Gastroesophageal sphincter (tissue), 4 donors: ENCODE results near the gene SMC4. TPM values are rescaled to one million over a fixed set of nuclear protein-coding genes. Genes with fewer than 3 reads are reported as not detected.
A peak's percentile ranks its signal among the peaks of the same experiment; 100 is the strongest.

Experiments used
- ATAC-seq: fragments of 150-250 bp; one replicate; pipeline ENCODE4 v1.9.1; 2016; ENCODE audit warnings: mild to moderate bottlenecking, moderate library complexity
- H3K27ac ChIP-seq, 4 donors: fragments of 200-600 bp; sonication (generic) in 3 of 4; 1 replicate in 3 of 4; 2 replicates in 1 of 4; pipeline ENCODE4 v1.5.1; 2016 to 2019
- H3K27me3 ChIP-seq: fragments of 200-600 bp; sonication (generic); one replicate; pipeline ENCODE4 v1.5.1; 2019
- H3K36me3 ChIP-seq, 2 donors: fragments of 200-600 bp; sonication (generic); one replicate each; pipeline ENCODE4 v1.5.1; 2019; ENCODE audit warnings: control low read depth in 1 of 2
- H3K4me1 ChIP-seq, 3 donors: fragments of 200-600 bp; sonication (generic); 1 replicate in 2 of 3; 2 replicates in 1 of 3; pipeline ENCODE4 v1.5.1; 2016 to 2019; ENCODE audit warnings: control low read depth in 2 of 3
- H3K4me3 ChIP-seq, 2 donors: fragments of 200-600 bp; sonication (generic); one replicate each; pipeline ENCODE4 v1.5.1; 2019; ENCODE audit warnings: mild to moderate bottlenecking in 1 of 2, moderate library complexity in 1 of 2
- H3K9me3 ChIP-seq, 3 donors: fragments of 200-600 bp; sonication (generic); one replicate each; pipeline ENCODE4 v1.5.1; 2017 to 2019; ENCODE audit warnings: control low read depth in 2 of 3
- CTCF ChIP-seq, 4 experiments: fragments of 200-600 bp in 2 of 4; fragments of 450-650 bp in 2 of 4; sonication (generic) in 1 of 4; IDR thresholded peaks; one replicate each; pipeline ENCODE4 v1.5.1; 2017 to 2019; ENCODE audit warnings: antibody characterized with exemption in 4 of 4, mild to moderate bottlenecking in 2 of 4, moderate library complexity in 2 of 4
- EP300 ChIP-seq: sonication (generic); formaldehyde crosslinking; IDR thresholded peaks from one replicate; pipeline ENCODE4 v1.6.1; 2017; ENCODE audit warnings: antibody characterized with exemption, mild to moderate bottlenecking
- POLR2A ChIP-seq, 2 donors: fragments of 450-650 bp; IDR thresholded peaks; one replicate each; pipeline ENCODE4 v1.6.1; 2017; ENCODE audit warnings: antibody characterized with exemption in 2 of 2, mild to moderate bottlenecking in 2 of 2, moderate library complexity in 1 of 2
- POLR2AphosphoS5 ChIP-seq: sonication (generic); formaldehyde crosslinking; IDR thresholded peaks from one replicate; pipeline ENCODE4 v1.6.1; 2017; ENCODE audit warnings: antibody characterized with exemption
- WGBS, 2 donors: methylation state at CpG; one replicate each; pipeline ENCODE4 v1.1.5; 2018; ENCODE audit warnings: low coverage in 1 of 2; 5-methylcytosine and 5-hydroxymethylcytosine counted together
- total RNA-seq, 4 donors: library from RNA; depleted of rRNA; stranded (reverse); fragments of >200 nt; gene quantifications; one replicate each; pipeline ENCODE4 v1.1.0, GENCODE V29; 2016

Gene SMC4
- total RNA-seq, 4 donors from 2014 or later, result 21.7 to 40.8 (median 26.9) TPM

- Histone ChIP-seq H3K36me3 (no peaks in the 10 kb centered on the region), H3K27me3 (peaks cover 18% of the 10 kb centered on the region), H3K9me3 (no peaks in the 10 kb centered on the region), H3K27ac (peak overlapping the region in 3 of 4 donors; percentile 84 to 90 (median 86)), H3K4me1 (peaks cover 6 to 43% (median 6%) of the 10 kb centered on the region in 3 donors), H3K4me3 (peak overlapping the region; percentile 69 to 82)
- ATAC-seq, result no peak
- WGBS, 2 donors, result 6 to 14% methylated on average over 14 to 16 of the region's 16 CpGs
- TF ChIP-seq CTCF (IDR thresholded peaks at IDR 0.05) (no peak), EP300 (no peak), POLR2AphosphoS5 (no peak), POLR2A (IDR thresholded peaks at IDR 0.05) (no peak)
These were observed 2.0 kb downstream of the SMC4 start for GRCh38 chr3:160401291-160402095.

DNA sequence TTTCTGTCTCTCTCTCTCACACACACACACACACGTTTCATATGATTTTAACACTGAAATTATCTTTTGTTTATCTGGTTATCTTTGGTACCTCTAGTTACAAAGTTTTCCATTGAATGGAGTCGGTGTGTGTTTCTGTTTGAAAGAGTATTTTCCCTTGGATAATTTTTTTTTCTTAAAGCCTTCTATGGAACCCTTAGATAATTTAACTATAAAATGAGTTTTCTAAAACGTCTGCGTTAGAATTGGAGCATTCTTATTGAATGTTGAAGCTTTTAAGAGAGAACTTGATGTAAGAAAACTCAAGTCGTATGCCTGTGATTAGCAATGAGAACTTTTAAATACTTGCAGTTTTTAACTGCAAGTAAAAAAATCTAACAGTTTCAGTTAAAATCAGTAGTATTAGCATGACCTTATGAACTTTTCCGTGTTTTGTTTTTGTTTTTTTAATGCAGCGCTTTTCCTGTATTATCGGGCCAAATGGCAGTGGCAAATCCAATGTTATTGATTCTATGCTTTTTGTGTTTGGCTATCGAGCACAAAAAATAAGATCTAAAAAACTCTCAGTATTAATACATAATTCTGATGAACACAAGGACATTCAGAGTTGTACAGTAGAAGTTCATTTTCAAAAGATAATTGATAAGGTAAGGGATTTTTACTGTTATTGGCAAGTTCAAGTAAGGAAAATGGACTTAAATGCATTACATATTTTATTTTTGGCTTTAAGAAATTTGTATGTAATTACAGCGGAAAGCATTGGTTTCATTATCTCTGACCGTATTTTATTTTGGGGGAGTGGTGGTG is 3.0 kb downstream of the SMC4 start:
- Histone ChIP-seq H3K27me3 (peaks cover 18% of the 10 kb centered on the region), H3K27ac (peak overlapping the region in 2 of 4 donors; percentile 84 to 90), H3K9me3 (no peaks in the 10 kb centered on the region), H3K4me1 (peaks cover 6 to 43% (median 6%) of the 10 kb centered on the region in 3 donors), H3K36me3 (no peaks in the 10 kb centered on the region), H3K4me3 (peak overlapping the region; percentile 18 to 69)
- no peak for ATAC-seq
- TF ChIP-seq EP300 (no peak), CTCF (IDR thresholded peaks at IDR 0.05) (no peak), POLR2AphosphoS5 (no peak)
- WGBS, 2 donors, result 25 to 30% methylated on average over 11 of the region's 11 CpGs

- no peak for TF ChIP-seq POLR2AphosphoS5
- no peak for TF ChIP-seq CTCF (IDR thresholded peaks at IDR 0.05)
- no peak for TF ChIP-seq EP300
- no peak for TF ChIP-seq POLR2A (IDR thresholded peaks at IDR 0.05)
- no peak for ATAC-seq
- H3K27me3 ChIP-seq, result peaks cover 18% of the 10 kb centered on the region
- H3K9me3 ChIP-seq, result no peaks in the 10 kb centered on the region
- H3K4me3 ChIP-seq, result peak overlapping the region; percentile 18 to 69
- no peaks in the 10 kb centered on the region for H3K36me3 ChIP-seq
- H3K4me1 ChIP-seq, result peaks cover 6 to 39% (median 6%) of the 10 kb centered on the region in 3 donors
- peak overlapping the region in 2 of 4 donors; percentile 84 to 90 for H3K27ac ChIP-seq
- 38 to 64% methylated on average over 2 of the region's 2 CpGs for WGBS, 2 donors
These were observed 3.6 kb downstream of the SMC4 start for GRCh38 chr3:160403028-160403545.

- Histone ChIP-seq H3K9me3 (no peaks in the 10 kb centered on the region), H3K27me3 (peaks cover 18% of the 10 kb centered on the region), H3K27ac (peak overlapping the region in 3 of 4 donors; percentile 1 to 39 (median 36)), H3K36me3 (no peaks in the 10 kb centered on the region), H3K4me1 (peaks cover 0 to 32% (median 6%) of the 10 kb centered on the region in 3 donors), H3K4me3 (no peak overlapping the region)
- WGBS, 2 donors, result 38 to 51% methylated on average over 7 of the region's 7 CpGs
- ATAC-seq, result no peak
- TF ChIP-seq CTCF (IDR thresholded peaks at IDR 0.05) (no peak), POLR2A (IDR thresholded peaks at IDR 0.05) (no peak), POLR2AphosphoS5 (no peak), EP300 (no peak)
These were observed 4.5 kb downstream of the SMC4 start for GRCh38 chr3:160403796-160404470.
